GM19463 (cell line): ENCODE measurements around the gene NFX1.

ENCODE experiments used
- ATAC-seq: cut with Tn5 transposase; IDR thresholded peaks from one replicate; pipeline ENCODE4 v1.9.1; 2021; ENCODE audit warnings: mild to moderate bottlenecking, moderate library complexity; ENCODE audit not compliant: unreplicated experiment

Gene NFX1

GRCh38 chr9:33290247-33291030 is at the start of gene NFX1:
TSS of gene NFX1 (plus strand) at chr9:33290516. CDS start at chr9:33290573, 57 bp downstream.
- peak; percentile 86 for ATAC-seq

- ATAC-seq, result no peak
These were observed 49.0 kb upstream of the NFX1 start for GRCh38 chr9:33241298-33241697.

GRCh38 chr9:33242609-33243134 is 47.6 kb upstream of the NFX1 start:
- no peak for ATAC-seq

- ATAC-seq, result no peak
These were observed 46.1 kb upstream of the NFX1 start for GRCh38 chr9:33244137-33244784.

- no peak for ATAC-seq
These were observed 45.0 kb upstream of the NFX1 start for GRCh38 chr9:33245341-33245740.

GRCh38 chr9:33246269-33246860 is 44.0 kb upstream of the NFX1 start:
- ATAC-seq, result no peak

- peak; percentile 2 for ATAC-seq
These were observed 41.7 kb upstream of the NFX1 start for GRCh38 chr9:33248606-33249005.

GRCh38 chr9:33249087-33249658 is 41.1 kb upstream of the NFX1 start:
- ATAC-seq, result peak; percentile 72

- ATAC-seq, result no peak
These were observed 40.3 kb upstream of the NFX1 start for GRCh38 chr9:33249983-33250382.

GRCh38 chr9:33250458-33250995 is 39.8 kb upstream of the NFX1 start:
- no peak for ATAC-seq

GRCh38 chr9:33254211-33254610 is 36.1 kb upstream of the NFX1 start:
- no peak for ATAC-seq

- no peak for ATAC-seq
These were observed 35.3 kb upstream of the NFX1 start for GRCh38 chr9:33255014-33255413.

GRCh38 chr9:33255471-33255870 is 34.8 kb upstream of the NFX1 start:
- ATAC-seq, result no peak

GRCh38 chr9:33256236-33256635 is 34.1 kb upstream of the NFX1 start:
- no peak for ATAC-seq

- ATAC-seq, result no peak
These were observed 33.0 kb upstream of the NFX1 start for GRCh38 chr9:33257276-33257675.

GRCh38 chr9:33260372-33260771 is 29.9 kb upstream of the NFX1 start:
- ATAC-seq, result no peak

- ATAC-seq, result no peak
These were observed 26.9 kb upstream of the NFX1 start for GRCh38 chr9:33263131-33264002.

GRCh38 chr9:33264003-33264472 is 26.3 kb upstream of the NFX1 start:
- ATAC-seq, result peak; percentile 28

- peak; percentile 84 for ATAC-seq
These were observed 25.7 kb upstream of the NFX1 start, which contains the start of the genes BAG1 and CHMP5 for GRCh38 chr9:33264473-33265177. TSS of gene BAG1 (minus strand) at chr9:33264708. TSS of gene CHMP5 (plus strand) at chr9:33265049. CDS start at chr9:33265079, 30 bp downstream.
